Upper lobe of left lung (tissue), 6 donors: Measurements from ENCODE around the gene CRK. TPM values are rescaled to one million over a fixed set of nuclear protein-coding genes. Genes with fewer than 3 reads are reported as not detected.
"Not testable (repeated sequence)": the region's sequence is repeated elsewhere in the genome, so short reads cannot be mapped to it uniquely, and the experiment has no call there.

ENCODE experiments used
- ATAC-seq, 2 donors: fragments of 200-7000 bp; cut with Tn5 transposase; one replicate each; pipeline ENCODE4 v1.9.1; 2022; ENCODE audit warnings: mild to moderate bottlenecking in 2 of 2, moderate library complexity in 2 of 2; ENCODE audit not compliant: low FRiP score in 2 of 2
- DNase-seq, 2 donors: peaks; one replicate each; pipeline ENCODE4 v3.0.0-alpha.2; 2019 to 2020
- H3K27ac ChIP-seq, 4 donors: fragments of 200-600 bp; sonication (generic); one replicate each; pipeline ENCODE4 v1.5.1; 2016 to 2019
- H3K27me3 ChIP-seq, 4 donors: fragments of 200-600 bp; sonication (generic); one replicate each; pipeline ENCODE4 v1.5.1; 2017 to 2019
- H3K36me3 ChIP-seq, 4 donors: fragments of 200-600 bp; sonication (generic); one replicate each; pipeline ENCODE4 v1.5.1; 2016 to 2019
- H3K4me1 ChIP-seq, 4 donors: fragments of 200-600 bp; sonication (generic); one replicate each; pipeline ENCODE4 v1.5.1; 2018 to 2019
- H3K4me3 ChIP-seq, 4 donors: fragments of 200-600 bp; sonication (generic); one replicate each; pipeline ENCODE4 v1.5.1; 2017 to 2019; ENCODE audit warnings: mild to moderate bottlenecking in 2 of 4, moderate library complexity in 1 of 4
- H3K9me3 ChIP-seq, 4 donors: fragments of 200-600 bp; sonication (generic); one replicate each; pipeline ENCODE4 v1.5.1; 2018 to 2019
- EP300 ChIP-seq, 4 donors: sonication (generic); formaldehyde crosslinking; IDR thresholded peaks; one replicate each; pipeline ENCODE4 v1.5.1; 2017; ENCODE audit warnings: antibody characterized with exemption in 4 of 4, control low read depth in 2 of 4
- POLR2A ChIP-seq, 4 donors: fragments of 450-650 bp; IDR thresholded peaks; one replicate each; pipeline ENCODE4 v1.5.1; 2016 to 2017; ENCODE audit warnings: antibody characterized with exemption in 4 of 4, mild to moderate bottlenecking in 2 of 4
- POLR2AphosphoS5 ChIP-seq, 2 donors: sonication (generic); formaldehyde crosslinking; IDR thresholded peaks; one replicate each; pipeline ENCODE4 v1.5.1; 2017; ENCODE audit warnings: antibody characterized with exemption in 2 of 2
- WGBS, 2 donors: methylation state at CpG; one replicate each; pipeline ENCODE4 v1.1.5; 2017 to 2018; 5-methylcytosine and 5-hydroxymethylcytosine counted together
- total RNA-seq, 6 donors: library from RNA; depleted of rRNA in 4 of 6; stranded (reverse); fragments of >200 nt in 4 of 6; gene quantifications; one replicate each; pipeline versions ENCODE4 v1.1.0 to v1.2.1, GENCODE V29; 2016 to 2021
- TF ChIP-seq, protein P1 (sequence below), 6 experiments: fragments of 450-650 bp in 4 of 6; fragments of 200-600 bp in 2 of 6; sonication (generic) in 2 of 6; IDR thresholded peaks; one replicate each; pipeline ENCODE4 v1.5.1; 2016 to 2019; ENCODE audit warnings: antibody characterized with exemption in 6 of 6
- donor health status: DM: no; HTN: no; CAD: no; lungs with moderate emphysema.
- donor health status: DM: no; HTN: yes; CAD: no; lungs with severe emphysema.

Gene CRK
- total RNA-seq, 6 donors from 2014 or later, result 37.7 to 121 (median 65.8) TPM

DNA sequence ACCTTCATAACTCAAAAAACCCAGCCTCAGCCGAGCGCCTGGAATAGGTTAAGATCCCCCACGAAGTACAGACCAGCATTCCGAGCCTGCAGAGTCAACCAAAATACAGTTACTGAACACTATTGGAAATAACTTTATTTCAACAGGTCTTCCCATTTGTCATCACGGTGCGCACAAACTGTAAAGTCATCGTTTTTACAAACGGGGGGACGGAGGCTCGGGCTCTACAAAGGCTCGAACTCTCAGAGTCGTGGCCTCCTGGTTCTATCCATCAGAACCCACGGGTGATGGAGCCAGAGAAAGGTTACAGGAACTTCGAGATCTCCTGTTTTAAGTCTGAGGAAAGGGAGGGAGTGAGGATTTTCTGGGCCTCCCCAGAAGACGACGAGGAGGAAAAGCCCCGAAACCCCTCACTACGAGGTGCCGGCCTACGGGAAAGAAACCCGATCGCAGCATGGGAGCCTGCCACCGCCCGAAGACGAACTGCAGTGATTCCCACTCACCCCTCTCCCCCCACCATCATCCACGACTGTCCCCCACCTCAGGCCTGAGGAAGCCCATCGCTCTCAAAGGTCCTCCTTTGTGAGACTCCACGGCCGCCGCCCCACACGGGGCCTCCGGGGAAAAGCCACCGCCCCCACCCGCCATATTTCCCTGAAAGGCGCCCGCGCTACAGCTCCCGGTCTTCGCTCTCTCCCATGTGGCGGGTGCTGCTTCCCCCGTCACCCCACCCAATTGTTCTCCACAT lies 56.9 kb downstream of the CRK start:
- Histone ChIP-seq H3K36me3 (no peaks in the 10 kb centered on the region), H3K27me3 (no peaks in the 10 kb centered on the region), H3K4me3 (peak overlapping the region; percentile 69 to 86 (median 78)), H3K9me3 (no peaks in the 10 kb centered on the region), H3K27ac (peak overlapping the region; percentile 96 to 98 (median 97)), H3K4me1 (peaks cover 30 to 52% (median 39%) of the 10 kb centered on the region in 4 donors)
- 1% methylated on average over 23 to 36 of the region's 41 CpGs for WGBS, 2 donors
- ATAC-seq, result peak; percentile 68 to 72
- DNase-seq, result peak; percentile 35 to 88
- no peak for TF ChIP-seq POLR2A (IDR thresholded peaks at IDR 0.05)
- no peak for TF ChIP-seq POLR2AphosphoS5 (IDR thresholded peaks at IDR 0.05)
- TF ChIP-seq, protein P1, sequence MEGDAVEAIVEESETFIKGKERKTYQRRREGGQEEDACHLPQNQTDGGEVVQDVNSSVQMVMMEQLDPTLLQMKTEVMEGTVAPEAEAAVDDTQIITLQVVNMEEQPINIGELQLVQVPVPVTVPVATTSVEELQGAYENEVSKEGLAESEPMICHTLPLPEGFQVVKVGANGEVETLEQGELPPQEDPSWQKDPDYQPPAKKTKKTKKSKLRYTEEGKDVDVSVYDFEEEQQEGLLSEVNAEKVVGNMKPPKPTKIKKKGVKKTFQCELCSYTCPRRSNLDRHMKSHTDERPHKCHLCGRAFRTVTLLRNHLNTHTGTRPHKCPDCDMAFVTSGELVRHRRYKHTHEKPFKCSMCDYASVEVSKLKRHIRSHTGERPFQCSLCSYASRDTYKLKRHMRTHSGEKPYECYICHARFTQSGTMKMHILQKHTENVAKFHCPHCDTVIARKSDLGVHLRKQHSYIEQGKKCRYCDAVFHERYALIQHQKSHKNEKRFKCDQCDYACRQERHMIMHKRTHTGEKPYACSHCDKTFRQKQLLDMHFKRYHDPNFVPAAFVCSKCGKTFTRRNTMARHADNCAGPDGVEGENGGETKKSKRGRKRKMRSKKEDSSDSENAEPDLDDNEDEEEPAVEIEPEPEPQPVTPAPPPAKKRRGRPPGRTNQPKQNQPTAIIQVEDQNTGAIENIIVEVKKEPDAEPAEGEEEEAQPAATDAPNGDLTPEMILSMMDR (IDR thresholded peaks at IDR 0.05), result no peak
- TF ChIP-seq EP300 (IDR thresholded peaks at IDR 0.05), result no peak

GRCh38 chr17:1398028-1398427 lies 58.0 kb downstream of the CRK start:
- 10 to 16% methylated on average over 2 of the region's 2 CpGs for WGBS, 2 donors
- Histone ChIP-seq H3K4me1 (peaks cover 36 to 63% (median 48%) of the 10 kb centered on the region in 4 donors), H3K27ac (peak overlapping the region; percentile 31 to 98 (median 97)), H3K4me3 (peak overlapping the region; percentile 69 to 86 (median 78)), H3K27me3 (no peaks in the 10 kb centered on the region), H3K36me3 (no peaks in the 10 kb centered on the region), H3K9me3 (no peaks in the 10 kb centered on the region)
- no peak for ATAC-seq
- TF ChIP-seq, protein P1 (IDR thresholded peaks at IDR 0.05), result no peak
- TF ChIP-seq POLR2AphosphoS5 (IDR thresholded peaks at IDR 0.05) (no peak), EP300 (IDR thresholded peaks at IDR 0.05) (no peak), POLR2A (IDR thresholded peaks at IDR 0.05) (no peak)
- DNase-seq, result no peak

DNA sequence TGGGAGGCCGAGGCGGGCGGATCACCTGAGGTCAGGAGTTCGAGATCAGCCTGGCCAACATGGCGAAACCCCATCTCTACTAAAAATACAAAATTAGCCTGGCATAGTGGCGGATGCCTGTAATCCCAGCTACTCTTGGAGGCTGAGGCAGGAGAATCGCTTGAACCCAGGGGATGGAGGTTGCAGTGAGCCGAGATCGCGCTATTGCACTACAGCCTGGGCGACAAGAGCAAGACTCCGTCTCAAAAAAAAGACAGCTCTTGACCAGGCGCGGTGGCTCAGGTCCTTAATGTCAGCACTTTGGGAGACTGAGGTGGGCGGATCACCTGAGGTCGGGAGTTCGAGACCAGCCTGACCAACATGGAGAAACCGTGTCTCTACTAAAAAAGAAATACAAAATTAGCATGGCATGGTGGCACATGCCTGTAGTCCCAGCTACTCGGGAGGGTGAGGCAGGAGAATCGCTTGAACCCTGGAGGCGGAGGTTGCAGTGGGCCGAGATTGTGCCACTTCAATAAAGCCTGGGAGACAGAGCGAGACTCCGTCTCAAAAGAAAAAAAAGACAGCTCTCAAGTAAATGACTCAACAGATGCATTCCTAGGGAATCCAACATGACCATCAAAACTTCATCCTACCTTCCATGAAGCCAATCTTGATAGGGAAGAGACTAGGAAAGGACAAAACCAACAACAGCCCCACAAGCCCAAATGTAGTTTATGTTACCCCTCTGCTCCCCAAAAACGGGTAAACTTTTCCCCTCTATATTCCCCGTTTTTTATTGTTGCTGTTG lies 60.0 kb downstream of the CRK start:
- not testable (repeated sequence) for H3K27me3 ChIP-seq, H3K4me3 ChIP-seq, H3K36me3 ChIP-seq, ATAC-seq, H3K9me3 ChIP-seq
- peak overlapping the region in 1 of 4 donors; percentile 6 for H3K27ac ChIP-seq
- H3K4me1 ChIP-seq, result peaks cover 55 to 82% (median 65%) of the 10 kb centered on the region in 4 donors
- DNase-seq, result peak in 1 of 2 donors; percentile 28
- 87 to 90% methylated on average over 26 of the region's 26 CpGs for WGBS, 2 donors

- WGBS, 2 donors, result 92 to 96% methylated on average over 7 to 9 of the region's 9 CpGs
- ATAC-seq (no peak), DNase-seq (no peak)
- H3K36me3 ChIP-seq, result no peaks in the 10 kb centered on the region
- H3K4me3 ChIP-seq, result no peak overlapping the region
- no peak overlapping the region for H3K27ac ChIP-seq
- H3K4me1 ChIP-seq, result peaks cover 64 to 98% (median 83%) of the 10 kb centered on the region in 4 donors
- no peaks in the 10 kb centered on the region for H3K27me3 ChIP-seq
- TF ChIP-seq POLR2AphosphoS5 (IDR thresholded peaks at IDR 0.05) (no peak), POLR2A (IDR thresholded peaks at IDR 0.05) (no peak), EP300 (IDR thresholded peaks at IDR 0.05) (no peak)
- TF ChIP-seq, protein P1 (IDR thresholded peaks at IDR 0.05), result no peak
- no peaks in the 10 kb centered on the region for H3K9me3 ChIP-seq
These were observed 64.5 kb downstream of the CRK start for GRCh38 chr17:1391577-1391976.
